WTC11 (cell line): ENCODE measurements around the gene EEF2. TPM values are rescaled to one million over a fixed set of nuclear protein-coding genes. Genes with fewer than 3 reads are reported as not detected.

Experiments
- ATAC-seq: fragments of 200-7000 bp; cut with Tn5 transposase; 2 replicates; pipeline ENCODE4 v1.10.0; 2021; ENCODE audit warnings: mild to moderate bottlenecking, moderate library complexity
- CTCF ChIA-PET: fragments of 300-600 bp; sonication (Branson Sonifier 250); formaldehyde crosslinking; loops from one replicate; lab custom pipeline; 2021; ENCODE audit warnings: antibody characterized with exemption; lab: Charles Lee
- POLR2A ChIA-PET: fragments of 350-600 bp; sonication (Branson Sonifier 250); formaldehyde crosslinking; loops from one replicate; lab custom pipeline; 2021; ENCODE audit warnings: antibody characterized with exemption; lab: Charles Lee
- DNase-seq: peaks from one replicate; pipeline ENCODE4 v3.0.0; 2021; ENCODE audit warnings: low spot score
- H3K27ac Mint-ChIP-seq: 2 replicates; pipeline ENCODE4 v1.8.0; 2021; ENCODE audit warnings: mixed read lengths
- H3K27me3 Mint-ChIP-seq: 2 replicates; pipeline ENCODE4 v1.8.0; 2021; ENCODE audit warnings: low read depth, mild to moderate bottlenecking, moderate library complexity, mixed read lengths
- H3K36me3 Mint-ChIP-seq: 2 replicates; pipeline ENCODE4 v1.8.0; 2021; ENCODE audit warnings: mixed read lengths
- H3K4me1 Mint-ChIP-seq: 2 replicates; pipeline ENCODE4 v1.8.0; 2022; ENCODE audit warnings: mixed read lengths
- H3K4me3 Mint-ChIP-seq: 2 replicates; pipeline ENCODE4 v1.8.0; 2021; ENCODE audit warnings: mild to moderate bottlenecking, moderate library complexity, mixed read lengths
- H3K9me3 Mint-ChIP-seq: 2 replicates; pipeline ENCODE4 v1.8.0; 2021; ENCODE audit warnings: mixed read lengths
- ATF6 ChIP-seq: sonication (generic); formaldehyde crosslinking; IDR thresholded peaks from 2 replicates; pipeline ENCODE4 v1.8.1; 2023; ENCODE audit warnings: mild to moderate bottlenecking, missing genetic modification reagents
- CREM ChIP-seq: sonication (generic); formaldehyde crosslinking; IDR thresholded peaks from 2 replicates; pipeline ENCODE4 v1.8.1; 2022; ENCODE audit warnings: mild to moderate bottlenecking, missing genetic modification reagents, moderate library complexity
- ELF4 ChIP-seq: sonication (generic); formaldehyde crosslinking; IDR thresholded peaks from 2 replicates; pipeline ENCODE4 v1.8.1; 2022; ENCODE audit warnings: low read depth, mild to moderate bottlenecking, moderate library complexity, missing genetic modification reagents
- HMGA2 ChIP-seq: fragments of 250-450 bp; sonication (Bioruptor Pico); IDR thresholded peaks from 2 replicates; pipeline ENCODE4 v1.4.0; 2021; ENCODE audit warnings: mild to moderate bottlenecking, moderate library complexity
- JUN ChIP-seq: sonication (generic); formaldehyde crosslinking; IDR thresholded peaks from 2 replicates; pipeline ENCODE4 v1.8.0; 2023; ENCODE audit warnings: mild to moderate bottlenecking, missing genetic modification reagents
- OVOL2 ChIP-seq: fragments of 250-450 bp; sonication (Bioruptor Pico); IDR thresholded peaks from 2 replicates; pipeline ENCODE4 v1.9.0; 2021; ENCODE audit warnings: mild to moderate bottlenecking, borderline replicate concordance
- SOX15 ChIP-seq: fragments of 250-450 bp; sonication (Bioruptor Pico); IDR thresholded peaks from 2 replicates; pipeline ENCODE4 v1.9.0; 2021; ENCODE audit warnings: mild to moderate bottlenecking
- TP53 ChIP-seq: sonication (generic); formaldehyde crosslinking; IDR thresholded peaks from 2 replicates; pipeline ENCODE4 v1.8.1; 2023; ENCODE audit warnings: mild to moderate bottlenecking, missing genetic modification reagents
- ZBTB21 ChIP-seq: sonication (generic); formaldehyde crosslinking; IDR thresholded peaks from 2 replicates; pipeline ENCODE4 v1.8.1; 2023; ENCODE audit warnings: mild to moderate bottlenecking, missing genetic modification reagents, borderline replicate concordance
- total RNA-seq: library from RNA; stranded (reverse); gene quantifications from 3 replicates; pipeline ENCODE4 v1.2.3, GENCODE V29; 2021
- TF ChIP-seq, protein P1 (sequence below): sonication (generic); formaldehyde crosslinking; IDR thresholded peaks from 2 replicates; pipeline ENCODE4 v1.8.1; 2023; ENCODE audit warnings: mild to moderate bottlenecking, moderate library complexity, missing genetic modification reagents
- TF ChIP-seq, protein P2 (sequence below): fragments of 250-450 bp; sonication (Bioruptor Pico); IDR thresholded peaks from 2 replicates; pipeline ENCODE4 v1.9.0; 2021; ENCODE audit warnings: mild to moderate bottlenecking

Gene EEF2
- total RNA-seq, 1 experiment from 2014 or later, result 3,572 TPM

GRCh38 chr19:4023600-4024398 lies 38.5 kb upstream of the EEF2 start:
- DNase-seq (no peak), ATAC-seq (no peak)
- no peak overlapping the region for H3K27ac Mint-ChIP-seq
- ChIA-PET CTCF (interaction anchor here (1.8 kb wide), 1 partner anchor 185 kb away, joined by 6 read pairs; no protein-coding TSS in a partner anchor), POLR2A (interaction anchor here (0.5 kb wide), 1 partner anchor 63 kb away, joined by 3 read pairs; no protein-coding TSS in a partner anchor)
- H3K27me3 Mint-ChIP-seq, result no peaks in the 10 kb centered on the region
- no peak for TF ChIP-seq ATF6 (CRISPR knock-in tag)
- no peak for TF ChIP-seq SOX15 (CRISPR knock-in tag)
- peaks cover 27% of the 10 kb centered on the region for H3K36me3 Mint-ChIP-seq
- no peaks in the 10 kb centered on the region for H3K4me1 Mint-ChIP-seq
- no peak overlapping the region for H3K4me3 Mint-ChIP-seq
- no peaks in the 10 kb centered on the region for H3K9me3 Mint-ChIP-seq

DNA sequence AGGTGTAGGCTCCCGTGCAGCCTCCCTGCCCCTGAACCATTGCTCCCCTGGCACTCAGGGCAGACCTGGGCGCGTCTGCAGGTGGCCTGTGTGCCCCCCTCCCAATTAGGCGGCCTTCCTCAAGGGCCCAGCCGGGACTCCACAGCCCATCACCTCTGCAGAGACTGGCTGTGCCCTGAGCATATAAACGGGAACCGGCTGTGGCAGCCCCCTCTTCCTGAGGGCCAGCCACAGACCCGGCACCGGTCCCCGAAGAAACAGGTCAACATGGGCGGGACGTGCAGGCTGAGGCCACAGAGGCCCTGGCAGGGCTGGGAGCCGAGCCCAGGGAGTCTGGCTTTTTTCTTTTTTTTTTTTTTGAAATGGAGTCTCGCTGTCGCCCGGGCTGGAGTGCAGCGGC lies 34.3 kb upstream of the EEF2 start:
- H3K36me3 Mint-ChIP-seq, result peaks cover 13% of the 10 kb centered on the region
- no peaks in the 10 kb centered on the region for H3K9me3 Mint-ChIP-seq
- 0 out of 2 replicates have a peak, but pooled peaks cover 3% of the 10 kb centered on the region for H3K4me1 Mint-ChIP-seq
- CTCF ChIA-PET, result interaction anchor here (0.6 kb wide), 1 partner anchor 12 kb away, joined by 4 read pairs; the partner anchor contains the start of gene PIAS4
- ATAC-seq (no peak), DNase-seq (no peak)
- H3K27me3 Mint-ChIP-seq, result no peaks in the 10 kb centered on the region
- H3K4me3 Mint-ChIP-seq, result no peak overlapping the region
- TF ChIP-seq, protein P1, sequence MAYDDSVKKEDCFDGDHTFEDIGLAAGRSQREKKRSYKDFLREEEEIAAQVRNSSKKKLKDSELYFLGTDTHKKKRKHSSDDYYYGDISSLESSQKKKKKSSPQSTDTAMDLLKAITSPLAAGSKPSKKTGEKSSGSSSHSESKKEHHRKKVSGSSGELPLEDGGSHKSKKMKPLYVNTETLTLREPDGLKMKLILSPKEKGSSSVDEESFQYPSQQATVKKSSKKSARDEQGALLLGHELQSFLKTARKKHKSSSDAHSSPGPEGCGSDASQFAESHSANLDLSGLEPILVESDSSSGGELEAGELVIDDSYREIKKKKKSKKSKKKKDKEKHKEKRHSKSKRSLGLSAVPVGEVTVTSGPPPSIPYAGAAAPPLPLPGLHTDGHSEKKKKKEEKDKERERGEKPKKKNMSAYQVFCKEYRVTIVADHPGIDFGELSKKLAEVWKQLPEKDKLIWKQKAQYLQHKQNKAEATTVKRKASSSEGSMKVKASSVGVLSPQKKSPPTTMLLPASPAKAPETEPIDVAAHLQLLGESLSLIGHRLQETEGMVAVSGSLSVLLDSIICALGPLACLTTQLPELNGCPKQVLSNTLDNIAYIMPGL, result no peak
- no peak for TF ChIP-seq JUN (CRISPR knock-in tag)
- TF ChIP-seq ELF4, result no peak
- TF ChIP-seq, all 79 proteins: peak for 0
- POLR2A ChIA-PET, result interaction anchor here (0.7 kb wide), 1 partner anchor 68 kb away, joined by 3 read pairs; no protein-coding TSS in a partner anchor
- H3K27ac Mint-ChIP-seq, result no peak overlapping the region

- Mint-ChIP-seq H3K27me3 (no peaks in the 10 kb centered on the region), H3K36me3 (peaks cover 10% of the 10 kb centered on the region), H3K9me3 (no peaks in the 10 kb centered on the region), H3K27ac (peak overlapping the region; percentile 42; the same call in 1 of the 2 replicates), H3K4me1 (0 out of 2 replicates have a peak, but pooled peaks cover 3% of the 10 kb centered on the region), H3K4me3 (no peak overlapping the region)
- TF ChIP-seq HMGA2 (CRISPR knock-in tag), result no peak
- TF ChIP-seq JUN (CRISPR knock-in tag), result no peak
- TF ChIP-seq, protein P2, sequence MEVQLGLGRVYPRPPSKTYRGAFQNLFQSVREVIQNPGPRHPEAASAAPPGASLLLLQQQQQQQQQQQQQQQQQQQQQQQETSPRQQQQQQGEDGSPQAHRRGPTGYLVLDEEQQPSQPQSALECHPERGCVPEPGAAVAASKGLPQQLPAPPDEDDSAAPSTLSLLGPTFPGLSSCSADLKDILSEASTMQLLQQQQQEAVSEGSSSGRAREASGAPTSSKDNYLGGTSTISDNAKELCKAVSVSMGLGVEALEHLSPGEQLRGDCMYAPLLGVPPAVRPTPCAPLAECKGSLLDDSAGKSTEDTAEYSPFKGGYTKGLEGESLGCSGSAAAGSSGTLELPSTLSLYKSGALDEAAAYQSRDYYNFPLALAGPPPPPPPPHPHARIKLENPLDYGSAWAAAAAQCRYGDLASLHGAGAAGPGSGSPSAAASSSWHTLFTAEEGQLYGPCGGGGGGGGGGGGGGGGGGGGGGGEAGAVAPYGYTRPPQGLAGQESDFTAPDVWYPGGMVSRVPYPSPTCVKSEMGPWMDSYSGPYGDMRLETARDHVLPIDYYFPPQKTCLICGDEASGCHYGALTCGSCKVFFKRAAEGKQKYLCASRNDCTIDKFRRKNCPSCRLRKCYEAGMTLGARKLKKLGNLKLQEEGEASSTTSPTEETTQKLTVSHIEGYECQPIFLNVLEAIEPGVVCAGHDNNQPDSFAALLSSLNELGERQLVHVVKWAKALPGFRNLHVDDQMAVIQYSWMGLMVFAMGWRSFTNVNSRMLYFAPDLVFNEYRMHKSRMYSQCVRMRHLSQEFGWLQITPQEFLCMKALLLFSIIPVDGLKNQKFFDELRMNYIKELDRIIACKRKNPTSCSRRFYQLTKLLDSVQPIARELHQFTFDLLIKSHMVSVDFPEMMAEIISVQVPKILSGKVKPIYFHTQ (CRISPR knock-in tag), result no peak
- no peak for TF ChIP-seq OVOL2 (CRISPR knock-in tag)
- TF ChIP-seq CREM (CRISPR knock-in tag), result no peak
- TF ChIP-seq ZBTB21, result no peak
- no peak for TF ChIP-seq TP53 (CRISPR knock-in tag)
- ChIA-PET POLR2A (no interaction called here), CTCF (no interaction called here)
- DNase-seq (no peak), ATAC-seq (no peak)
These were observed 33.7 kb upstream of the EEF2 start for GRCh38 chr19:4018775-4019504.
